Stimulated activated CD4-positive, alpha-beta T cell treated with anti-CD3 and anti-CD28 coated beads, Interleukin-15, amount 100 ng/mL, for 1 hour (primary cell): Measurements from ENCODE around the gene PIAS1.
"Not testable (repeated sequence)": the region's sequence is repeated elsewhere in the genome, so short reads cannot be mapped to it uniquely, and the experiment has no call there.

Experiments used
- DNase-seq, 2 donors: peaks; one replicate each; pipeline ENCODE4 v3.0.0-alpha.2; 2020; ENCODE audit warnings: low read depth in 1 of 2, low spot score in 1 of 2

Gene PIAS1

DNA sequence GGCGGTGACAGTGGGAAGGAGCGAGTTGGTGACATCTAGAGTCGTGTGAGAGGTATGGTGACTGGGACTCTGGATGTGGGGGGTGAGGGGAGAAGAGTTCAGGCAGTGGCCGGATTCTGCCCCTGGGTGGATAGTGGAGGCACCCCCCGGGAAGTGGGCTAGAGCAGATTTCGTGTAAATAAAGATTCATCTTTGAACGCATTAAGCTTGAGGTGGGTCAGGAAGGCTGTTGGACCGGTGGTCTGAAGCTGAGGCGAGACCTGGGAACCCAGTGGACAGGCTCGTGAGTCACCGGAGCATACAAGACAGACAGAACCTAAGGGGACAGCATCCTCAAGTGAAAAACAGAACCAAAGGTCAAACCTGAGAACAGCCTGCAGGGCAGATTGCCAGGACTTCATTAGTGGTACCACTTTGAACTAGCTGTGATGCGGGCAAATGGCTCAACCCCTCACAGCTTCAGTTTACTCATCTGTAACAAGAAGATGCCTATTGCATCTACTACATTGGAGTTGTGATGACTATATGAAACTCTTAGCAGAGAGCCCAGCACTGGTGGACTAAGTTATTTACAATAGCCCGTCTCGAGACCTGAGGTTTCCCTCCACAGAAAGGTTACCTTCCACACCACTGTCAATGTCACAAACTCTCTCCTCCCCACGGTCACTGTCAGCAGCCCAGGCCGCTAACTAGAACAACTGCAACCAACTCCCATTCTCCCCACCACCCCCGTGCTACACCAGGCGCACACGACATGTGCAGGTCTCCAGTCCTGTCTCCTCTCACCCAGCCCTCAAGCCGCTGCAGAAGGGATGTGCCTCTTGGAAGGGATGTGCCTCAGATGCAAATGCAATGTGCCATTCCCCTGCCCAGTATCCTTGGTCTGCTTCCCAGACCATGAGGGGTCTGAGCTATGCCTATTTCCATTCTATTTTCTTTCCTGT is 176.3 kb downstream of the PIAS1 start:
- no peak for DNase-seq

DNA sequence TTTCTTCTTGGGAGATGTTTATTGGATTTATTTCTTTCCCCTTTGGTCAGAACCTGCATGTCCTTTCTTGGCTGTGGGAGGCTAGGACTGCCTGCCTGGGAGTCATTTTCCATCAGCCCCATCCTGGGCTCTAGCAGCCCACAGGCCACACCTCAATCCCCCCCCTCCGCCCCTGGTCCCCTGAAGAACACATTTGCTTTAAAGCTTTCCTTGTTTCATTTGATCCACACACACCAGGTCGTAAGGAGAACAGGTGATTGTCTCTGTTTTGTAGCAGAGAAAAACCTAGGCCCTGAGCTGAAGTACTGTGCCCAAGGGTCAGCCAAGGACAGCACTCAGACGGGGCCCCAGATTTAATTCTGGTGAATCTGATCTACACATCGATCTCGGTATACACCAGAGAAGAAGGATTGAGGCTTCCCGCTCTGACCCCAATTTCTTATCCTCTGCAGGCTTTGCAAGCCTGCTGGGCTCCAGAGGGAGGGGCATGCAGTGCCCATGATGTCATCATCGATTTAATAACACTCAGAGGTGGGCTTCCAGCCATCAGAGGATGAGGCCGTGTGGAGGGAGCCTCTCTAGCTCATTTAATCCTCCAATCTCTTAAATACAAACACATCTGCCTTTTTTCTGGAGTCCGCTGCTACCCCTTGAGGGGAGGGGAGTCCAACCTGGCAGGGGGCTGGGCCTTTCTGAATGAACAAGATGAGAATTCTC is 177.1 kb downstream of the PIAS1 start:
- no peak for DNase-seq

DNA sequence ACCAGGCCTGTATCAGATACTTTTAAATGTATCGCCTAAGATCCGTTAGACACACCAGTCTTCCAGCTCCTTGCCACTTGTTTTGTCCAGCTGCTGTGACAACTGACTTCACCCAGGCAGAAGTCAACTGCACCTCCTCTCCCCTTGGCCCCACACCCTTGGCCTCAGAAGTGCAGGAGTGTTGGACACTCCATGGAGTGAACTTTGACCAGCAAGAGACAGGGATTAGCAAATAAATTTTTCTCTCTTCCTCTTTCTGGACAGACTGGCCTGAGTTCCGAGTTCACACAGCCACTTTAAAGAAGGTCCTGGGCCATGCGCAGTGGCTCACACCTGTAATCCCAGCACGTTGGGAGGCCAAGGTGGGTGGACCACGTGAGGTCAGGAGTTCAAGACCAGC is 178.3 kb downstream of the PIAS1 start:
- no peak for DNase-seq

DNA sequence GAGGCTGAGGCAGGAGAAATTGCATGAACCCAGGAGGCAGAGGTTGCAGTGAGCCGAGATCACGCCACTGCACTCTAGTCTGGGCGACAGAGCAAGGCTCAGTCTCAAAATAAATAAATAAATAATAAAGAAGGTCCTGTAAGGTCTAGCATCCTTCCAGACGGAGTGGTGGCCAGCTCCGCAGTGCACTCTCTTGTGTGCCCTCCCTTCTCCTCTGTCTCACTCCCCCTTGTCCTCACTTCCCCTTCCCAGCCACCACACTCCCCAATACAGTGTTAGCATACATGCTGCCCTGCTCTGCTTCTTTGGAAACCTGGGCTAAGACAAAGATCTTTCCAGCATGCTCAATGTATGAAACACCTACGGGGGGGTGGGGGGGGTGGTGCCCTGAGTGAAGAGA is 178.8 kb downstream of the PIAS1 start:
- DNase-seq = no peak

DNA sequence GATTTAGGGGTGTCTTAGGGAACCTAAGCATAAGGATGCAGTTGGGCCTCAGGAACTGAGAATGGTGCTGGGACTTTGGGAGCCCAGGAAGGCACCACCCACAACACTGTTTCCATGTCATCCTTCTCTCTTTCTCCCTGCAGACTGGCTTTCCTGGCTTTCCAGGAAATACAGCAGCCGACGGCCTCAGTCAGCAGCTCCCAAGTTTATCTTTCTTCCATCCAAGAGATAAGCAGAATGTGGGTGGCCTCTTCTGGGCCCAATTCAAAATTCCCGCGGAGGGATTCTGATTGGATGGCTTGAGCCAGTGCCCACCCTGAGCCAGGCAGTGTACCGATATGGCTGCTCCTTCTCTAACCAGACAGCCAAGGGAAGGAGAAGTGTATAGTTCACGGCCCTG is 179.9 kb downstream of the PIAS1 start:
- no peak for DNase-seq

DNA sequence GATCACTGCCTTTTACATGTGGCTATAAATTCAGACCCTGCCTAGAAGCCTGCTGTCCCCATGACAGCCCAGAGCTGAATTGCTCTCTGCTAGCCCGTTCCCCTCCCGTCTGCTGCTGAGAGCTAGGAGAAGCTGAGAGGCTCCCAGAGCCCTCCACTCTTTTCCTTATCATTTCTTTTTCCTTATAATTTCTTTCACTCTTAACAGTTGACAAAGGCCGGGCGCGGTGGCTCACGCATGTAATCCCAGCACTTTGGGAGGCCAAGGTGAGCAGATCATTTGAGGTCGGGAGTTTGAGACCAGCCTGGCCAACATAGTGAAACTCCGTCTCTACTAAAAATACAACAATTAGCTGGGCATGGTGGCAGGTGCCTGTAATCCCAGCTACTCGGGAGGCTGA is 180.4 kb downstream of the PIAS1 start:
- DNase-seq = not testable (repeated sequence)

DNA sequence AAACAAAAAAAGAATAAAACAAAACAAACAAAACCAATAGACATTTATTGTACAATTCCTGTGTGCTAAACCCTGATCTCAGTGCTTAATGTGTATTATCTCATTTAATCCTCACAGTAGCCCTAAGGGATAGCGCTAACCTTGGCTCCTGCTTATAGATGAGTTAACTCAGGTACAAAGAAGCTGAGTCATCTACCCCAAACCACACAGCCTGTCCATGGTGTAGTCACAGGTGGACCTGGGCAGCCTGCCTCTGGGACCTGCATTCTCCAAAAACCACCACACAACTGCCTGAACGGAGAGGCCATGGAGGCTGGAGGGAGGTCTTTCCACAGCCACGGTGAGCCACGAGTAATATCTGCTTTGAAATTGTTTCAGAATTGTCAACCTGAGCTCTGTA is 180.9 kb downstream of the PIAS1 start:
- no peak for DNase-seq

DNA sequence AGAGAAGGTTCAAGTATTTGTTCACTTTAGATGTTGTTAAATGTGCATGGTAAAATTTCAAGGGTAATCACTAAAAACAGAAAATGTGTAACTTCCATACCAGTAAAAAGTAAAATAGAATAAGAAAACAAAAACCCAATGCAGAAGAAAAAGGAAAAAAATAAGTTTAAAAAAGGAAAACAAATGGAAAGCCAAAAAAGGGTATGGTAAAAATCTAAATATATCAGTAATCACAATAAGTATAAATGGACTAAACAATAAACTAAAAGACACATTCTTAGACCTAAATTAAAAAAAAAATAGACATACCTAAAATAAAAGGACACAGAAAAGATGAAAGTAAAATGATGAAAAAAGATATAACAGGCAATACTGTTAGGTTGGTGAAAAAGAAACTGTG is 184.9 kb downstream of the PIAS1 start:
- no peak for DNase-seq

DNA sequence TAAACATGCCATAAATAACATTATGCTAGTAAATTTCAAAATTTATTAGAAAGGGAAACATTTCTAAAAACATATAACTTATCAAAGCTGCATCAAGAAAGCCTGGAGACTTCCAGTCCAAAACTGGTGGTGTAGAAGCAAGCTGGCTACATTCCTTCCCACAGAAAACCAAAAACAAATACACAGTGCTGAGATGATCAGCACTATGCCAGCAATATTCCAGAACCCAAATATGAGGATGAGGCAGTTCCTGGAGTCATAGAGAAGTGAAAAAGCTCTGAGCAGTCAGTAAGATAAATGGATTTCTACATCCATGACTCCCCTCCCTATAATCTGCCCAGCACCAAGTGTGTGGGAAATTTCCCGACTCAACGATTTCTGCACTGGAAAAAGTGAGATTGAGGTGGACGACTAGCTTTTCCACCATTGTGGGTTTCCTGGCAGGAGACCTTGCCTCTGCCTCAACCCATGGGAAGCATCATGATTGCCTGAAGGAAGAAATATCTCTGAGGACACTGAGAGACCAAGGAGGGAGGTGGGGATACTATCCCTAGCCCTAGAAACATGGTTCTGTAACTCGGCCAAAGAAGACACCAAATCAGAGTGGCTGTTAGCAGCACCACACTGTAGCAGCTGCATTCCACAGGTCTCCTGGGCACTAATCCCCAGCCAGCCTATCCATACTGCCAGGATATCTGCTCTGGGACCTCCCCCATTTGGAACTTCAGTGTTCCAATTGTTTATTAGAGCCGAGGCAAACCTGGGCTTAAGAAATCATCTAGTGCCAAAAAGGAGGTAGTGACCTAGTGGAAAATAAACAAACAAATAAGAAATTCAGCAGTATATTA is 187.2 kb downstream of the PIAS1 start:
- DNase-seq = no peak
